Astrocyte (in vitro differentiated cells and primary cell): ENCODE results near the gene FFAR4. TPM values are rescaled to one million over a fixed set of nuclear protein-coding genes. Genes with fewer than 3 reads are reported as not detected.

Source experiments
- DNase-seq: peaks from one replicate; pipeline ENCODE4 v3.0.0-alpha.2; 2010; ENCODE audit warnings: low read depth
- FAIRE-seq: peaks from 2 replicates; lab custom pipeline; 2011; peaks lifted over from hg19 to GRCh38; lab: Jason Lieb, UNC
- H2AFZ ChIP-seq: 2 replicates; pipeline ENCODE4 v1.6.0; 2012; ENCODE audit warnings: low read depth, low read length, inconsistent platforms
- H3K27ac ChIP-seq: 2 replicates; pipeline ENCODE4 v1.5.1; 2011; ENCODE audit warnings: low read depth, low read length, inconsistent platforms
- H3K27me3 ChIP-seq: 2 replicates; pipeline ENCODE4 v1.6.0; 2011; ENCODE audit warnings: low read length, inconsistent platforms; ENCODE audit not compliant: insufficient read depth
- H3K36me3 ChIP-seq: 2 replicates; pipeline ENCODE4 v1.5.1; 2011; ENCODE audit warnings: low read length, inconsistent platforms; ENCODE audit not compliant: insufficient read depth
- H3K4me1 ChIP-seq: 2 replicates; pipeline ENCODE4 v1.5.1; 2011; ENCODE audit warnings: low read length, inconsistent platforms; ENCODE audit not compliant: insufficient read depth
- H3K4me2 ChIP-seq: 2 replicates; pipeline ENCODE4 v1.6.0; 2012; ENCODE audit warnings: low read length, inconsistent platforms
- H3K4me3 ChIP-seq: 2 replicates; pipeline ENCODE4 v1.5.1; 2011; ENCODE audit warnings: low read depth, mild to moderate bottlenecking, low read length, inconsistent platforms; ENCODE audit not compliant: insufficient read depth
- H3K79me2 ChIP-seq: 2 replicates; pipeline ENCODE4 v1.6.0; 2012; ENCODE audit warnings: mild to moderate bottlenecking, low read length, inconsistent platforms; ENCODE audit not compliant: insufficient read depth
- H3K9ac ChIP-seq: 2 replicates; pipeline ENCODE4 v1.6.0; 2012; ENCODE audit warnings: mild to moderate bottlenecking, low read length, inconsistent platforms
- H3K9me3 ChIP-seq: 2 replicates; pipeline ENCODE4 v1.5.1; 2012; ENCODE audit warnings: low read depth, mild to moderate bottlenecking, low read length, inconsistent platforms; ENCODE audit not compliant: insufficient read depth
- H4K20me1 ChIP-seq: 2 replicates; pipeline ENCODE4 v1.6.0; 2012; ENCODE audit warnings: low read length, inconsistent platforms; ENCODE audit not compliant: insufficient read depth
- H3K27ac Mint-ChIP-seq: one replicate; pipeline ENCODE4 v1.8.0; 2021; ENCODE audit warnings: mild to moderate bottlenecking, mixed read lengths; ENCODE audit not compliant: unreplicated experiment
- H3K27me3 Mint-ChIP-seq: one replicate; pipeline ENCODE4 v1.8.0; 2021; ENCODE audit warnings: low read depth, mixed read lengths; ENCODE audit not compliant: unreplicated experiment
- H3K36me3 Mint-ChIP-seq: one replicate; pipeline ENCODE4 v1.8.0; 2021; ENCODE audit warnings: low read depth, mixed read lengths; ENCODE audit not compliant: unreplicated experiment
- H3K4me1 Mint-ChIP-seq: one replicate; pipeline ENCODE4 v1.8.0; 2021; ENCODE audit warnings: low read depth, mixed read lengths; ENCODE audit not compliant: unreplicated experiment
- H3K4me3 Mint-ChIP-seq: one replicate; pipeline ENCODE4 v1.8.0; 2021; ENCODE audit warnings: mild to moderate bottlenecking, moderate library complexity, mixed read lengths; ENCODE audit not compliant: unreplicated experiment
- H3K9me3 Mint-ChIP-seq: one replicate; pipeline ENCODE4 v1.8.0; 2021; ENCODE audit warnings: mild to moderate bottlenecking, mixed read lengths; ENCODE audit not compliant: unreplicated experiment
- CTCF ChIP-seq: IDR thresholded peaks from 2 replicates; pipeline ENCODE4 v1.5.1; 2011; ENCODE audit warnings: low read depth, mild to moderate bottlenecking, inconsistent platforms, low read length, moderate library complexity; ENCODE audit not compliant: insufficient read depth
- EZH2 ChIP-seq: IDR thresholded peaks from 2 replicates; pipeline ENCODE4 v1.6.1; 2012; ENCODE audit warnings: mild to moderate bottlenecking, low read length, inconsistent platforms; ENCODE audit not compliant: insufficient read depth
- total RNA-seq: library from RNA; stranded (reverse); gene quantifications from 2 replicates; pipeline ENCODE4 v1.2.1, GENCODE V29; 2021

FFAR4 gene
- total RNA-seq, 1 donor from 2014 or later: not detected

GRCh38 chr10:93584445-93584844, 18.0 kb downstream of the FFAR4 start:
- DNase-seq: no peak
- Histone ChIP-seq H3K79me2 (no peaks in the 10 kb centered on the region), H3K9ac (no peak overlapping the region), H3K27me3 (peaks cover 9% of the 10 kb centered on the region), H3K4me1 (no peaks in the 10 kb centered on the region), H4K20me1 (no peaks in the 10 kb centered on the region), H3K36me3 (no peaks in the 10 kb centered on the region), H3K4me3 (no peak overlapping the region), H3K4me2 (no peak overlapping the region), H3K9me3 (peaks cover 5% of the 10 kb centered on the region), H2AFZ (no peak overlapping the region), H3K27ac (no peak overlapping the region)
- Mint-ChIP-seq H3K9me3 (peaks cover 10% of the 10 kb centered on the region), H3K27me3 (peaks cover 33% of the 10 kb centered on the region), H3K4me3 (no peak overlapping the region), H3K4me1 (no peaks in the 10 kb centered on the region), H3K36me3 (peaks cover 2% of the 10 kb centered on the region), H3K27ac (no peak overlapping the region)
- TF ChIP-seq EZH2: no peak
- no peak for TF ChIP-seq CTCF
- FAIRE-seq: no peak

GRCh38 chr10:93589648-93590562, 23.4 kb downstream of the FFAR4 start:
- TF ChIP-seq EZH2 (no peak), CTCF (no peak)
- no peak overlapping the region for H3K4me3 ChIP-seq
- H3K79me2 ChIP-seq: no peaks in the 10 kb centered on the region
- DNase-seq (no peak), FAIRE-seq (no peak)
- Mint-ChIP-seq H3K4me1 (no peaks in the 10 kb centered on the region), H3K9me3 (peaks cover 8% of the 10 kb centered on the region), H3K27me3 (peaks cover 17% of the 10 kb centered on the region), H3K36me3 (peaks cover 2% of the 10 kb centered on the region), H3K4me3 (no peak overlapping the region), H3K27ac (no peak overlapping the region)
- peaks cover 8% of the 10 kb centered on the region for H3K27me3 ChIP-seq
- no peak overlapping the region for H2AFZ ChIP-seq
- no peaks in the 10 kb centered on the region for H3K36me3 ChIP-seq
- no peaks in the 10 kb centered on the region for H4K20me1 ChIP-seq
- H3K9ac ChIP-seq: no peak overlapping the region
- H3K27ac ChIP-seq: no peak overlapping the region
- no peaks in the 10 kb centered on the region for H3K9me3 ChIP-seq
- H3K4me2 ChIP-seq: no peak overlapping the region
- H3K4me1 ChIP-seq: no peaks in the 10 kb centered on the region

GRCh38 chr10:93590638-93591037, 24.2 kb downstream of the FFAR4 start:
- no peaks in the 10 kb centered on the region for H3K9me3 ChIP-seq
- Mint-ChIP-seq H3K27me3 (peaks cover 18% of the 10 kb centered on the region), H3K4me1 (peaks cover 3% of the 10 kb centered on the region)

More at GRCh38 chr10:93590638-93591037, 24.2 kb downstream of the FFAR4 start:
- Histone ChIP-seq H3K36me3 (no peaks in the 10 kb centered on the region), H3K27me3 (peaks cover 8% of the 10 kb centered on the region), H3K4me1 (no peaks in the 10 kb centered on the region), H3K4me3 (no peak overlapping the region), H3K79me2 (no peaks in the 10 kb centered on the region), H2AFZ (no peak overlapping the region), H3K9ac (no peak overlapping the region), H3K4me2 (no peak overlapping the region), H4K20me1 (no peaks in the 10 kb centered on the region), H3K27ac (no peak overlapping the region)
- Mint-ChIP-seq H3K9me3 (peaks cover 8% of the 10 kb centered on the region), H3K27ac (no peak overlapping the region), H3K4me3 (no peak overlapping the region), H3K36me3 (peaks cover 2% of the 10 kb centered on the region)
- DNase-seq (no peak), FAIRE-seq (no peak)
- no peak for TF ChIP-seq CTCF
- TF ChIP-seq EZH2: no peak
